HG02970 (cell line): Measurements from ENCODE around the gene RER1.
"Not testable (repeated sequence)": the region's sequence is repeated elsewhere in the genome, so short reads cannot be mapped to it uniquely, and the experiment has no call there.

Source experiments
- ATAC-seq: cut with Tn5 transposase; IDR thresholded peaks from one replicate; pipeline ENCODE4 v1.9.1; 2021; ENCODE audit warnings: mild to moderate bottlenecking, moderate library complexity, moderate number of reproducible peaks; ENCODE audit not compliant: unreplicated experiment, low FRiP score

RER1 gene

DNA sequence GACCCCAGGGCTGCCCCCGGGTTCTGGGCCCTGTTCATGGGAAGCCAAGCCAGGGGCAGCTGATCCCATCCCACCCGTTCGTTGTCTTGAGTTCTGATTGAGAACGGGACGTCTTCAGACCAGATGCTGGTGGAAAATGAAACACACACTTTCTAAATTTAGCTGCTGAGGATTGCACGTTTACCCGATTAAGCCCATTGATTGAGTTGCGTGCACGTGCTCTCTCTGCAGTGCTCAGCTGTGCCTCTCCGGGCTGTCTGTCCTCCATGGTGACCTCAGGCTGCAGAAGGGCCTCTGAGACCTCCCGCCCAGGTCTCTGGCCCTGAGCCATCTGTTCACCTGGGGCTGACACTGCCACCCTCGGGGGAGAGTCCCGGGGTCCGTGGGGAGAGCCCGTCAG, 47.7 kb downstream of the RER1 start:
- ATAC-seq: no peak

DNA sequence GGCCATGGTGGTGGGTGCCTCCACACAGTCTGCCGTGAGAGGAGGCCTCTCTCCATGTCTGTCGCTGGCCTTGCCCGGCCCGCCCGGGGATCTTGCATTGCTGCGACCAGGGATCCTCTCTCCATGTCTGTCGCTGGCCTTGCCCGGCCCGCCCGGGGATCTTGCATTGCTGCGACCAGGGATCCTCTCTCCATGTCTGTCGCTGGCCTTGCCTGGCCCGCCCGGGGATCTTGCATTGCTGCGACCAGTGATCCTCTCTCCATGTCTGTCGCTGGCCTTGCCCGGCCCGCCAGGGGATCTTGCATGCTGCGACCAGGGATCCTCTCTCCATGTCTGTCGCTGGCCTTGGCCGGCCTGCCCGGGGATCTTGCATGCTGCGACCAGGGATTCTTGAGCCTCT, 48.7 kb downstream of the RER1 start:
- ATAC-seq: not testable (repeated sequence)

DNA sequence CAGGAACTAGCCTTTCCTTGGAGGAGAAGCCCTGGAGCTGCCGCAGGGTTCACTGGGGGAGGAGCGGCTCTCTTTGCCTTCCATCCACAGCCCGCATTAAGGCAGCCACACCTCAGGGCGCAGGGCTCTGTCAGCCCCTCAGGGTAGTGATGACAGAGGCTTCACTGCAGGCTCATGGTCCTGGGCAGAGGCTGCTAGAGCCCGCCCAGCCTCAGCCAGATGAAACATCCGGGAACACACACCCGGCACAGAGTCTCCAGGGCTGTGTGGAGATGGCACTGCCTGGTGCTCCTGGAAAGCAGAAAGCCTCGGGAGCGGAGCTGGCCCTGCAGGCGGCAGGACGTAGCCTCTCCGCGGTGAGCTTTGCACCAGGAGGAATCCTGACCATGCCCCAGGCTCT, 50.1 kb downstream of the RER1 start:
- ATAC-seq: no peak

DNA sequence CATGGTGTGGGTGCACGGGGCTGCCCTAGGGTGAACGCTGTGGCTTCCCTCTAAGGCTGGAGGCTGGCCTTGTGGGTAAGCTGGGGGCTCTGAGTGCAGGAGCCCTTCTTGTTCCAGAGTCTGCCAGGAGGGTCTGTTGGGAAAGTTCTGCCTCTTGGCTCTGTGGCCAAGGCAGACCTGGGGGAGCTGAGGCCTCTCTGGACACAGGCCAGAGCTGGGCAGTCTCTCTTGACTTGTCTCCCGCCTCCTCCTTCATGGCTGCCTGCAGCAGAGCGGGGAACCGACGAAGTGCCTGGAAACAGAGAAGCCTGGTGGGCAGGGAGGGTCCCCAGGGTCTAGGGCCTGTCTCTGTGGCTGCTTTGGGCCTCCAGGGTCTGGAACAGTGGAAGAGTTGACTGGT, 51.0 kb downstream of the RER1 start:
- ATAC-seq: no peak

DNA sequence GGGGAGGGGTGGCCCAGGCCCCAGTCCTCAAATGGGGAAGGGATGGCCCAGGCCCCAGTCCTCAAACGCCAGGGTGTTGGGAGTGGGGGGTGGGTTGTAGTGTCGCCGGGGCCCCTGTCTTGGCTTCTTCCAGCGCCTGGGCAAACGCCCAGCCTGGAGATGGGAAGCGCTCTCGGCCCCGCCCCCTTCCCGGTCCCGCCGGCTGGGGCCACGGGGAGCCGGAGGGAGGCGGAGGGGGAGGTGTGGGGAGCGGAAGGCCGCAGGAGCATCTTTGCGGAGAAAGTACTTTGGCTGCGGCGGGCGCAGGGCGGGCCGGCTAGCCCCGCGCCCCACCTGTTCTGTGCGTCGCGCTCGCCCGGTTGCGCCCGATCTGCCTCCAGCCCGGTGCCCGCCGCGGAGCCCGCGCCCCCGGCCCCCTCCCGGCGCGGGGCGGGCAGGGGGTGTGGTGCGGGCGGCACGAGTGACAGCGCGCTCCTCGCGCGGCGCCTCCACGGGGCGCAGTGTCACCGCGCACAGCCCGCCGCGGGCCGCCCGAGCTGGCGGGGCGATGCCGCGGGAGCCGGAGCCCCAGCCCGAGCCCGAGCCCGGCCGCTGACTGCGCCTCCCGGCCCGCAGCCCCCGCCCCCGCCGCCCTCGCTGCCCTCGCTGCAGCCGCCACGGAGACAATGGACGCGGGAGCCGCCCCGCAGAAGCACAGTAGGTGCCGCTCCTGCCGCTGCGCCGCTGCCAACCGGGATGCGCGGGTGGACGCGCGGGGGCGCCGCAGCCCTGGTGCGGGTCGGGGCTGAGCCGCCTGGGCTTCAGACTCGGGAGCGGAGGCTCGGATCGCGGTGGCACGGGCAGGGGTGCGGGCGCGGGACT, 51.9 kb downstream of the RER1 start:
- no peak for ATAC-seq

DNA sequence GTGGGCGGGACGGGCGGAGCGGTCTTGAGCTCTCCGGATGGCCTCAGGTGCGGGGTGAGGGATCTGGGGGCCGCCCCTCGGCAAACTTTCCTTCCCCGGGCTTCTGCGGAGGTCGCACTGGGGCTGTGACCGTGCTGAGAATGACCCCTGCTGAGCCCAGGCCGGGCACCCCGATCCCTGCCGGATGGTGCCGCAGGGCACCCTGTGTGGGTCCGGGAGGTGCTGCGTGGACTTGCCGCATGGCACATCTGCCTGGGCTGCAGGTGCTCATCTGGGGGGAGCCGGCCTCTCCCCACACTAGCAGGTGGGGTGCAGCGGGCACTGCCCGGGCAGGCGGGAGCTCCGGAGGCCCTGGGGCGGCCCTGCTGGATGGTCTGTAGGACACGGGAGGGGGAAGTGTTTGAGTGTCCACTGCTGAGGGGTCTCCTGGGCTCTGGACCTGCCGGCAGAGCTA, 52.5 kb downstream of the RER1 start:
- no peak for ATAC-seq

DNA sequence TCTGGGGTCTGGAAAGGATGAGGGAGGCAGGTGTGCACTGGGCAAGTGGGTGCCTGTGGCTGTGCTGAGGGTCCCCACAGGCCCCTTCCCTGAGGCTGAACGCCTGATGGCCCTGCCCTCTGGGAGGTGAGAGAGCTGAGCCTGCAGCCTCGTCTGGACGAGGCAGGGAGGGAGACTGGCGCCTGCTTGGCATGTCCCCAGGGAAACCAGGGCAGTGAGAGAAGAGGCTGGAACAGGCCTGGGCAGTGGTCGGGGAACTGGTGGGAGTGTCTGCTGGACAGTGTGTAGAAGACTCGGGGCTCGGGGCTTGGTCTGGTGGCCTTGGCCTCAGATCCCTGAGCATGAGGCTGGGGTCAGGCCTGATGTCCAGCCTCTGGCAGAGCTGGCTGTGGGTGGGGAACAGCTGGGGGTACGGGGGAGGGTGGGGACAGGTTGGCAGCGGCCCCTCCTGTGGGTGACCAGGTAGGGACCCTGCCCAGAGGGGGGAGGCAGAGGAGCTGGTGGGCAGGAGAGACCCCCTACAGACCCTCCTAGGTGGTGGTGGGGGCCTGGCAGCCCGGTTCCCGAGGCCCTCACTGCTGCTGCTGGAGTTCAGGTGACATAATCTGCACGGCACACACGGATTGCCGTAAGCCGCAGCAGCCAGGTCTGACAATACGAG, 53.7 kb downstream of the RER1 start:
- ATAC-seq: no peak

DNA sequence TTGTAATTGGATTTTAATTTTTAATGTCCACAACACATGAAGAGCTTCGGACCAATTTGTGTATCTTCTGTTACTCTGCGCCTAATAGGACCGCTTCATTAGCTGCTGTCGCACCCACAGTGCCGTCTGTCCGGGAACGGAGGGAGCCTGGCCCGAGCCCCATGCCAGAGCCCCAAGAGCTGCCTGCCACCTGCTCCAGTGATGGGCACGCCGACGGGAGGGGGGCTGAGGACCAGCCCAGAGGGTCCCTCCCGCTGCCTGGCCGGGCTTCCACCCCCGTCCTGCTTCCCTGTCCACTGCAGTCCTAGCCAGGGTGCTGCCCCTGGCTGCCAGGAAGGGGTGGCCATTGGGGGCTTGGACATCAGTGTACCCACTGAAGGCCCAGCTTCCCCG, 54.2 kb downstream of the RER1 start:
- no peak for ATAC-seq

DNA sequence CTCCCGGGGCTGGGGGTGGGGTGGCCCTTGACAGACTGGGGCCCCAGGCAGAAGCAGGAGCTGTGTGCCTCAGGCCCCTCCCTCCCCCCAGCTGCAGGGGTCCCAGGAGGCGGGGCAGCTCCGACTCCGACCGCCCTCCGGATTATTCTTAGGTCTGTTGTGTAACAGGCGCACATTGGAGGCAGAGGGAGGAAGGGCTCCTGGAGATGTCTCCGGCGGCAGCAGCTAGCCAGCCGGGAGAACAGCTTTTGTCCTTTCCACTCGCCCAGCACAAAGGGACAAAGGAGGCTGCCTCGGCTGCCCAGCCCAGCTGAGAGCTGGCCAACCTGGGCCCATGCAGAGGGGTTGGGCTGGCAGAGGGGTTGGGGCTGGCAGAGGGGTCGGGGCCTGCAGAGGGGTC, 54.8 kb downstream of the RER1 start:
- no peak for ATAC-seq

DNA sequence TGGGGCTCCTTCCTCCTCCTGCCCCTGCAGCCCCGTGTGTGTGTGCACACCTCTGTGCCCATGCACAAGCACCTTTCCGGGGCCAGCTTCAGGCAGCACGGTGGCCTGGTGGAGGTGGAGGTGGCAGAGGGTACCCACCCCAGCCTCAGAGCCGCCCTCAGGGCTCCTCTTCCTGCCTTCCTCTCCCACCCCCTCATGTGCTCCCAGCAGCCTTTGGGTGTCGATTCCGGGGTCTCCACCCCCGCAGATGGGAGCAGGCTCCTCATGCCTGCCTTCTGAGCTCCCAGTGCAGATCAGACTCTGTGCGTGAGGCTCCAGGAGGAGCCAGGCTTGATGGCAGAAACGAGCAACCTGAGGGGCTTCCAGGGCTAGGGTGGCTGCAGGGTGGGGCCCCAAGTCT, 55.2 kb downstream of the RER1 start:
- ATAC-seq: no peak

DNA sequence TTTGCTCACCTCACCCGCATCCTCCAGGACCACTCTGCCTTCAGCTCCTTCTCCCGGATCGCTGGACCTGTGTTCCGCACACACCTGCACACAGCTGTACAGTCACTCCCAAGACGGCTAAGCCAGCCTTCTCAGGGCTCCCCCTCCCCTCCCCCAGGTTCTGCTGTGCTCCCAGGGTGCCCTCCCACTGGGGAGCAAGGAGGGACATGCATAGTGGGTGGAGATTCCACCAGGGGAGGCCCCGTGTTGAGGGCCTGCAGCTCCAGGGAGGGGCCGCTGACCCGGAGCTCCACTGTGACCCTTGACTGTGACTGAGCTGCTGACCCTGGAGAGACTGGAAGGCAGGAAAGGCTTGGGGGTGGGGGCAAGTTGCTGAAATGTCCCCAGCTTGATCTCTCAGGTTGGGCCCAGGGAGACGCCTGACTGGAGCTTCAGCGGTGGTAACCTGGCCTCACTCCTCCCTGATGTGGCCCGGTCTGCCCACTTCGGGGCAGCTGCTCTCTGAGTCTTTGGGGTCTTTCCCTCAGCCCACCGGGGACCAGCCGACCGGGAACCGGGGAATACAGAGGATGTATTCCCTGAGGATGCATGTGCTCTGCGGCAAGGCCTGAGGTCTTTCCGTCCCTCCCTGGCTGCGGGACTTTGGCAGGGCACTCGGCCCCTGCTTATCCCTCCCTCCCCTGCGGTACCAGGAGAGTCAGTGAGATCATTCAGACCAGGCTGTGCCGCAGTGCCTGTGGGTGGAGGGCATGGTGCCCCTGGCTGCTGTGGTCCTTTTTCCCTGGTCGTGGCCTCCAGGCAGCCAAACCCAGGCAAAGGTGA, 55.8 kb downstream of the RER1 start:
- ATAC-seq: no peak

DNA sequence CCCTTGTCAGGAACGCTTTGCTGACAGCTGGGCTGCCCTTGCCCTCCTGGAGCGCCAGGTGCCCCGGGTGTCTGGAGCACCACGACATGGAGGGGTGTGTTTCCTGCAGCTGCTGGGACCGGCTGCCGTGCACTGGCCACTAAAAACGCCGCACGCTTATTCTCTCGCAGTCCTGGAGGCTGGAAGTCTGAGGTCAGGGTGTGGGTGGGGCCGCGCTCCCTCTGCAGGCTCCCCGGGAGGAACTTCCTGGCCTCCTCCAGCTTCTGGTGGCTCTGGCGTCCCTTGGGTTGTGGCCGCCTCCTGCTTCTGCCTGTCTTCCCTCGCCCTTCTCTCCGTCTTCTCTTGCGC, 56.4 kb downstream of the RER1 start:
- no peak for ATAC-seq

DNA sequence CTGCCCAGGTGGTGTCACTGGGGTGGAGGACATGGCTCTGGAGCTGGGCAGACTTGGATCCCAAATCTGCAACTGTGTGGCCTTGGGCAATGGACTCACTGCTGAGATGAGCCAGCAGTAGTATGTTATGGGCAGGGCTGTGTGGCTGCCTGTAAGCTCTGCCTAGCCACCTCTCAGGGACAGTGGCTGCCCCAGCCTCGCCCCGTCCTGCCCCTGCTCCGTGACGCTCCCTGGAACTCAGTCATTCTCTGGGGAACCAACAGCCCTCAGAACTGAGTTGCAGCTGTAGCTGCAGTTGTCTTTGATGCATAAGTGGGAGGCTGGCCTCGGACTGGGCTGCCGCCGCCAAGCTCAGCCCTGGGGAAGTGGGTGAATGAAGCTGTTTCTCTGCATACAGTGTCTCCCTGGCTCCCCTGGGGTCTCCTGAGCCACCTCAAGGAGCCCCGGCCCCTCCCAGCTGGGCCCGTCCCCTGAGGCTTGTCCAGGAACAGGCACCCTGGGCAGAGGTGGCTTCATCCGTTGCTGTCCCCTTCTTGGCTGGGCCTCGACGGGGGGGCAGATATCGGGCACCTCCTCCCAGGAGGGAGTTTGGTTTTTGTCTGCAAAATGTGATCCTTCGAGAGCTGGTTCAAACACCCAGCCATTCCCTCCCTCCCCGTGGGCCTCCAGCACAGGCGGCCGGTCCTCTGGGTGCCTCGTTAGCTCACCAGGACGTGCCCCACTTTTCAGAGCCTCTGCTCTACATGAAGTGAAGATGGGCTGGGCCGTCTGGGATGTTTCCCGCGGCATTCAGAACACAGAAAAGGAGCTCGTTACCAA, 58.2 kb downstream of the RER1 start:
- ATAC-seq: no peak

DNA sequence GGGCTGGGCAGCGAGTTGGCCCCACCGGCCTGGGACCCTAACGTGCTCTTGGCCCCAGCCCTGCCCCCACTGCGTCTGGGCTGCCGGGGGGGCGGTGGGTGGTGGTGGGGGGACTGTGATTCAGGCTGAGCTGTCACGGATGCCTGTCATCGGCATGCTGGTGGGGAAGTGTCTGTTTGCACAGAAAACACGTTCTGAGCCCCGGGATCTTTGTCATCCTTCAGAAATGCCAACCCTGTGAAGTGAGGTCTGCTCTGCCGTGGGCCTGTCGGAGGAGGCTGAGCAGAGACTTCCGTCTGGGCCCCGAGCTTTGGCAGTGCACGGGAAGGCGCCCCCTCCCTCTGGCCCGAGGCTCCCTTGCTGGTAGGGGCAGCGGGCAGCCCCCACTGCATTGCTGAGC, 60.1 kb downstream of the RER1 start:
- no peak for ATAC-seq

DNA sequence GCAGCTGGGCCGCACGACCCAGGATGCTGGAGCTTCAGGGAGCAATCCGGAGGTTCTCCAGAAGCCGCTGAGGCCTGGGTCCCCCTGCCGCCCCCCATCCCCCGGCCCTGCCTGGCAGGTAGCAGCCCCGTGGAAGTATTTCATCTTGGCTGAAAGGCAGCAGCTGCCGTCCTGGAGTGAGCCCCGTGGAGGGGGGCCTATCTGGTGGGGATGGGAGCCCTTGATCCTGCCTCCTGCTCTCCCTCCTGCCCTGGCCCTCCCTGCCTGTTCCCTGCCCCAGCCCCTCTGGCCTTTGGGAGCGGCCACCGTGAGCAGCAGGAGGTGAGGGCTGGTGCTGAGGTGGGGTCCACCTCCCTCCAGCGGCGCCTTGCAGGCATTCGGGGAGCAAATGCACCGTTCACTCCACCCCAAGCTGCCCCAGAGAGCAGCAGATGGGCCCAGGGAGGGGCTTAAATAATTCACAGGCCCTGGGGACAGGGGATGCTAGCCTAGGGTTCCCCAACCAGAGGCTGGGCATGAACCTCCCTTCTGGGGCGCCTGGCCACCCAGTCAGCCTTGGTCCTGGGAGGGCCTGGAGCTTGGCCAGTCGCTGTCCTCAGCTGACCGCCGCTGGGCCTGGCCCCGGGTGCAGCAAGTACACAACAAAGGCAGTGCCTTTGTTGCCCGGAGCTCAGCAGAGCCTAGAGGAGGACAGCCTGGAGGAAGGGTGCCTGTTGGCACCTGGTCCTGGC, 60.7 kb downstream of the RER1 start:
- ATAC-seq: no peak

DNA sequence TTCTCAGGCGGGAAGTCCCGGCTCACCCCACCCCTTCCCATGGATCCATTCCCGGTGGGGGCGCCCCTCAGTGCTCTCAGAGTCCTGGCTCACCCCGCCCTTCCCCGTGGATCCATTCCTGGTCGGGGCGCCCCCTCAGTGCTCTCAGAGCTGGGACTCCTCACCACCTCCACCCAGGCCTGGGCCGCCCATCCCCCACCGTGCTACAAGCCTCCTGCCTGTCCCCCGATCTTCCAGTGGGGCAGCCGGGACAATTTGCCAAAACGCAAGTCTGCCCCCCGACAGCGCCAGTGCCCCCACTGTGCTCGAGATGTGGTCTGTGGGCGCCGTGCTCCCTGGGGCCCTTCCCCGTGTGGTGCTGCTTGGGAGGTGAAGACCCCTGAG, 61.3 kb downstream of the RER1 start:
- no peak for ATAC-seq

DNA sequence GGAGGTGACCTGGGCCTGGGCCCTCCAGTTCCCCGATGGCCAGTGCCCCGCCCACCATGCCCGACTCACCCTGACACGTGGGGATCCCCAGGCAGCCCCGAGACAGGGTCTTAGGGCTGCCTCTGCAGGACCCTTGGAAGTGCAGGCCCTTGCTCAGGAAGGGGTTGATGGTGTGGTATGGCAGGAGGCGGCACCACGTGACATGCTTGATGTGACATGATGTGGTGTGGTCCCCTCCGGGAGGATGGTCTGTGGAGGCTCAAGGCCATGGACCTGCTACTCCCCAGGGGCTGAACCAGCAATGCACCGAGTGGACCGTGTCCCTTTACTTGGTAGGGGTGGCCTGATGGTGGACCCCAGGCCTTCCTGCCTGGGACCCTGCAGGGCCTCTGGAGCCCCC, 62.6 kb downstream of the RER1 start:
- ATAC-seq: no peak
